GM19372 (cell line): ENCODE data around the gene ATP23.

Experiments
- ATAC-seq: cut with Tn5 transposase; IDR thresholded peaks from one replicate; pipeline ENCODE4 v1.9.1; 2021; ENCODE audit warnings: mild to moderate bottlenecking, low read depth, moderate library complexity; ENCODE audit not compliant: unreplicated experiment

The ATP23 gene

GRCh38 chr12:57941165-57941894 lies at the start of gene ATP23:
TSS of gene ATP23 (plus strand) at chr12:57941567. CDS start at chr12:57941702, 135 bp downstream.
- ATAC-seq, result peak; percentile 82

- ATAC-seq, result no peak
Measured at GRCh38 chr12:57892232-57892972, 49.0 kb upstream of the ATP23 start.

DNA sequence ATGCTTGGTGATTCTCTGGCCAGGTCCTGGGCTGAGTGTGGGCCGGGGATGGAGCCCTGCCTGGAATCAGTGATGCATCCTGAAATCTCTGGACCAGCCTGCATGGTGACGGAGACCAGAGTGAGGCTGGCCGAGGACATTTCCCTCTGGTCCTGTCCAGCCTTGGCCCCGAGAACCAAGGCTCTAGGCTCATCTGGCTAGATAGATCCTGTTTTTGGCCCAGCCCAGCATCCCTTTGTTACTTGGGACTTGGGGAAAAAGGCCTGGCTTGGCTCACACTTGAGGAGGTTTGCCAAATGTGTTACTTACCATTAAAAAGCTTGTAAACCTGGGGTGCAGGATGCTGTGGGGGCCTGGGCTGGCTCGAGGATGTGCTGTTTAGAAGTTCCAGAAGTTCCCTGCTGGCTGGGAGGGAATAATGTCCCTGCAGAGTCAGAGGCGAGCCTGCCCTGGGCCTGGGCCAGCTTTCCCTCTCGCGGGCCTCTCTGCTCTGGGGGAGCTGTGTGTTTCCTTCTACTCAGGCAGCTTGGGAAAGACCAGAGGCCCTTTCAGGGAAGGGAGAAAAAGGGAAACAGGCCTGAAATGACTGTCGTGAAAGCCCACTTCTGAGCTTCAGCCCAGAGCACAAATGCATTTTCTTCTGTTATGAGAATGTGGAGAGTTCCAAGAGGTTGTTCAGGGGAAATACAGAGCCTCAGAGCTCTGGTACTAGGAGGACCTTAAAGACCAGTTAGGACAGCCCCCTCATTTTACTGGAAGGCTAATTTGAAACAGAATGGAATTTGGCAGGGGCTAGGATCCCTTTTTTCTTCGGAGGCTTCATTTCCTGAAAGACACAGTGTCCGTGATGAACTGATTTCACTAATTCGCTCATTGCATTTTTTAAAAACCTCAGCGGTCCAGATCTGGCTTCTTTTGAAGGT lies 47.7 kb upstream of the ATP23 start:
- no peak for ATAC-seq

- ATAC-seq, result no peak
Measured at GRCh38 chr12:57894399-57895292, 46.7 kb upstream of the ATP23 start.

DNA sequence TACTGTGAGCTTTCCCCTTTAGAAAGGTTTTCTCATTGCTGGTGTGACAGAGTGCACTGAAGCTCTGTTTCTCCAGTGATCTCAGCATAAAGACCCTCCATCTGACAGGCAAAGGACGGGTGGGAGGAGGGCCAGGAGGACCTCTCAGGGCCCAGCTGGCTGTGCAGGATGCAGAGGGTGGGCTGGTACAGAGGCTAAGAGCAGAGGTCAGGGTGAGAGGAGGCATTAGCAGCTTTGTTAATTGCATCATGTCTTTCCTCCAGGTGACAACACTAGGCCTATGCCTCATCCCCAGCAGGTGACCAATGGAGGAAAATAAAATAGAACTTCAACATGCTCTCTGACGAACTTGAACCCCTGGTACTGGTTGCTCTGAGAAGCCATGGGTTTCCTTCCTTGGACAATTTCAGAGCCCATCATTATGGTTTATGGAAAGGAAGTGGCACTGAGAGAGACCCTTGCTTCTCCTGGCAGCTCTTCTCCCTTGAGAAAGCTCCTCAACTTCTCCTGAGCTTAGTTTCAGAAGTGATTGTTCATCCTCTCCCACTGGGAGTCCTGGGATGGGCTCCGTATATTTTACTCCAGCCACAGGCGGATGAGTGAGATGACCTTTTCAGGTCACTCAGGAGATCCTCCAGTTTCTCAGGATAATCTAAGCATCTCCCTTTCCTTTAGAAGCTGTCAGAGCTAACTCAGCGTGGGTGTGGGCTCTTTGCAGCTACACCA lies 45.8 kb upstream of the ATP23 start:
- ATAC-seq, result no peak

- no peak for ATAC-seq
Measured at GRCh38 chr12:57896115-57896433, 45.3 kb upstream of the ATP23 start.

- ATAC-seq, result no peak
Measured at GRCh38 chr12:57896434-57897201, 44.7 kb upstream of the ATP23 start.

- no peak for ATAC-seq
Measured at GRCh38 chr12:57897286-57897974, 43.9 kb upstream of the ATP23 start.

DNA sequence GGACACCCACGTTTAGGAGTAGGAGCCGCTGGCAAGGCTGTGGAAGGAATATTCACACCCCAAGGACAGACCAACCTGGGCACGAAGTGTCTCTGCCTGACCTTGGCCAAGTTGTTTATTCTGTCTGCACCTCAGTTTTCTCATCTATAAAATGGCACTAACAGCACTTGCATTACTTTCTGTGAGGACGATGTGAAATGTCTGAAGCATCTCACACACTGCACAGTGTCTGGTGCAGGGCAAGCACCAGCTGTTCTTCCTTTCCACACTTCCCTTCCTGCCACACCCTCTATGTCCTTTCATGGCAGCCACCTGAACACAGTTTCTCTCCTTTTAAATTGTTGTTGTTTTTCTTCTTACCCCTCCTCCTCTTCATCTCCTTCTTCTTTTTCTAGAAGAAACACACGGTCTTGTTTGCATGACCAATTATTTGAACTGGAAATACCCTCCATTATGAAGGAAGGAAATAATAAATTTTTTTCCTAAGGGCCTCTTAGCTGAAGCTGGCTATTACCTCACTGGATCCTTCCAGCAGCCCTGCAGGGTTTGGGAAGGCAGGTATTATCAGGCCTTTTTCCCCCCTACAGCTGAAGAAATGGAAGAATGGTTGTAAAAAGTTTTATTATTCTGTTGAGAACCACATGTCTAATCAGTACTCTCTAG lies 42.9 kb upstream of the ATP23 start:
- peak; percentile 31 for ATAC-seq

DNA sequence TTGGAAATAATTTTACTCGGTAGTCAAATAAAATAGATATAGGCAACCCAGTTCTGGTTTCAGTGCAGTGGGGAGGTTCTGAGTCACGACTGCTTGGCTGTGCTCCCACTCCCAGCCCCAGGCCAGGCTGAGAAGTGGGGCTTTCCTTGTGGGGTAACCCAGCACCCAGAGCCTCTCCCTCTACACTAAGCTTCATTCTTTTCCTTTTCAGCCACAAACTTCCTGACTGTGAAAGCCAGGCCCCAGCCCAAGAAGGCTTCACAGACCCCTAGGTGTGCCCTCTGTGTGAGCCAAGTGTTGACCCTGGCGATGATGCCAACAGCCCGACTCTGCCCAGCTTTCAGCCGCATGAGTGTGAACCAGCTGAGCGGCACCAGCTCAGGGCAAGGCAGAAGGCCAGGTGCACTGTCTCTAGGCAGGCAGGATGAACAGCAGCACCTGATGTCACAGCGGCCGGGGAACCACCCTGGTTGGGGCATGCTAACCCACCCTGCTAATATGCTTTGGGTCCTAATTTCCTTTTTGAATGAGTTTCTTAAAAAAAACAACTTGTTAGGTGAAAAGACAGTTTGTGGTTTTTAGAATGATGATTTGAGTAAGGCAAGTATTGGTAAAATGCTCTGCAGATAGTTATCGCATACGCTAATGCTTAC lies 42.2 kb upstream of the ATP23 start:
- ATAC-seq, result peak; percentile 81

GRCh38 chr12:57902478-57902969 lies 38.8 kb upstream of the ATP23 start:
- ATAC-seq, result no peak

DNA sequence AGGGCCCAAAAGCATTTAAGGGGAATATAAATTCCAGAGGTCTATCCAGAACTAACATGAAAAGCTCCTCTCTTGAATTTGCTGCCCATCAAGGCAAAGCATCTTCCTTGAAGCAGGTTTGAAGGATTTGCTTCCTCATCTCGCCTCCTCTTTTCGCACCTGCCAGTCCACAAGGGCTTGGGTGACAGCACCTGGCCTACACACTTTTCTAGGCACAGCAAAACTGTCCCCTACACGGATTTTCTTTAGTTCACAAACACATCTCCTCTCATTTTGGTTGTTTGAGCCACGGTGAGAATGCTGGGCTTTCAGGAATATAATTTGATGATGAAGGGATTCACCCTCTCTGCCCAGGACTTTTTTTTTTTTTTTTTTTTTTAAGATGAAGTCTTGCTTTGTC lies 36.9 kb upstream of the ATP23 start:
- no peak for ATAC-seq

GRCh38 chr12:57904848-57905811 lies 36.2 kb upstream of the ATP23 start:
- peak; percentile 96 for ATAC-seq

GRCh38 chr12:57905812-57906475 lies 35.4 kb upstream of the ATP23 start:
- ATAC-seq, result no peak

DNA sequence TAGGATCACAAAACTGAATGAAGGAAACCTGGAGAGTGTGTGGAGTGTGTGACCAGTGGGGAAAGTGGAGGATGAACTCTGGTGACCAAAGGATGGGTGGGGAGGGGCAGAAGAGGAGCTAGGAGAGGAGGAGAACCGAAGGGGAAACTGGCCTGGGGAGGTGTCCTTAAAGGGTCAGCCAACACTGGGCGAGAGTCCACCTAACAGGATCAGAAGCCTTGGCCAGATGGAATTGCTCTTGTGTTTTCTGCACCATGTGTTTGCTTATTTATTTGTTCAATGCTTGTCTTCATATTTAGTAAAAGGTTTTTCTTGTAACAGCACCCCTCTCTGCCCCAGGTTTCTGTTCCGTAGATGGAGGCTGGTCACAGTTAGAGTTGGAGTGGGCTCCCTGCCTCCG lies 34.5 kb upstream of the ATP23 start:
- no peak for ATAC-seq
